Measurements from ENCODE around the gene OPCML.

Gene OPCML

DNA sequence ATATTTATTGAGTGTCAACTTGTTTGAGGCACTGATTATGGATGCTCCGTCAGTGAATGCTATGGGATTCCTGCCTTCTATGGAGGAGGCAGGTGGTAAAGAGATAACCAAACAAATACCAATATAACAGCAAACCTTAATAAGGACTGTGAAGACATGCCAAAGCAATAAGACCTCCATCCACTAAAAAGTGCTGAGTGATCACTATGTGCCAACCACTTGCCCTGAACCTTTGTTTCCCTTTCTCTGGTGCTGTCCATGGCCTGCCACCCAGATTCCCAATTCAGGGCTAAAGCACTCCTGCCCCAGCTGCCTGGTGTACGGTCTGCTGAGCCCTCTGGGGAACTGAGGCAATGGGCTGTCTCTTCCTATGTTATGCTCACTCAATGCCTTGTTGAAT is 1074.9 kb downstream of the OPCML start:
- DNase-seq, result no peak

GRCh38 chr11:132456751-132457328 is 1075.5 kb downstream of the OPCML start:
- DNase-seq, result peak; percentile 19

DNA sequence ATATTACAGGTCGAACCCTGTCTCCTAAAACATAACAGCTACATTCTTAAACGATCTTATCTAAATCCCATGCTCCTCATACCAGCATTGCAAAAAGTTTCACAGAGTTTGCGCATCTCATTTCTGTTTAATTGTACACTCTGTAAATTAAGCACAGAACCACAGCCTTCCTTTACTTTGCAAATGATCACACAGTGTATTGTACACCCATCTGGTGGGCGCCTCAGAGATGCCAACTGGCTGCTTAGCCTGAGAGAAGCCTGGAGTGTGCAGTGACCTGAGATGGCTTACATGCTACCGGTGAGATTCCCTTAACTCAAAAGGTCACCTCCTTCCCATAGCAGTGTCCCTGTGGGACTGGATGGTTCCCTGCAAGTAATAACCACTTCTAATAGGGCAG is 1077.3 kb downstream of the OPCML start:
- DNase-seq, result no peak

GRCh38 chr11:132453406-132453805 is 1078.9 kb downstream of the OPCML start:
- no peak for DNase-seq

DNA sequence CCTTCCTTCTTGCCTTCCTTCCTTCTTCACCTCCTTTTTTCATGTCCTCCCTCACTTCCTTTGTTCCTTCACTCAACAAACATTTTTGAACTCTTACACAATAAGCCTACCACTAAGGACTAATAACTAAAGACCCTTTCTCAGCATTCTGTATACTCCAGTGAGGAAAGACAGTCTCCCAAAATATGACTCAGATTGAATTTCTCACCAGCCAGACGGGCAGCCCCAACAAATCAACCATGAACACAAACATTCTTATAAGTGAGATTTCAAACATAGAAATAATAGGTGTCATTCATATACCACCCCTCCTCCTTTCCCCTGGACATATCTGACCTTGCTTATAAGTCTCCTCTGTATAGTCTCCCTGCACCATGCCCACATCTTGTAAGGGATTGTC is 1079.7 kb downstream of the OPCML start:
- DNase-seq, result no peak

DNA sequence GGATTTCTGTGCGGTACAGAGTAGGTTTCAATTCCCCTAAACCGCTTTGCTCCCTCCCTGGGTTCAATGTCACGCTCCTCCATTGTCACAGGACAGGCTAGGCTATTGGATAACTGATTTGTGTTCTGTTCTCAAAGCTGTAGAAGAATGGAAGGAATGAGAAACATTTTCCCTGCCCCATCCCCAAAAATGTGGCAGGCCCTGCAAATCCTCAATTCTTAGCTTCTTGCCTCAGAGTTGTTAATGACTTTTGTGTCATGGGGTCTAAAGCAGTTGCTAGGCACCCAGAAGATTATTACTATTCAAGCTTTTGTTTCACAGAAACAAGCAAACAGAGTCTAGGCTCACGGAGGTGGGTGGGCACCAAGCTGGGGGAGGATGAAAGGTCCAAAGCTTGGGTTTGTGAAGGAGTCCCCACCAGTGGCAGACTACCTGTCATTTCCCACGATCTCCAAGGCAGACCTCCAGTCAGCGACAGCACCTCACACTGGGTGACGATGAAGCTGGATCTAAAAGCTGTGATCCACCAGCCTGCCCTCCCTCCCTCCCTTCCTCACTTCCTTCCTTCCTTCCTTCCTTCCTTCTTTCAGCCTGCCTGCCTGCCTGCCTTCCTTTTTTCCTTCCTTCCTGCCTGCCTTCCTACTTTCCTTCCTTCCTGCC is 1080.2 kb downstream of the OPCML start:
- DNase-seq, result no peak

- DNase-seq, result no peak
Observed at GRCh38 chr11:132450631-132451030, 1081.7 kb downstream of the OPCML start.

GRCh38 chr11:132448334-132448995 is 1083.8 kb downstream of the OPCML start:
- DNase-seq, result no peak

- no peak for DNase-seq
Observed at GRCh38 chr11:132447761-132448160, 1084.5 kb downstream of the OPCML start.

- DNase-seq, result no peak
Observed at GRCh38 chr11:132445859-132446291, 1086.4 kb downstream of the OPCML start.

DNA sequence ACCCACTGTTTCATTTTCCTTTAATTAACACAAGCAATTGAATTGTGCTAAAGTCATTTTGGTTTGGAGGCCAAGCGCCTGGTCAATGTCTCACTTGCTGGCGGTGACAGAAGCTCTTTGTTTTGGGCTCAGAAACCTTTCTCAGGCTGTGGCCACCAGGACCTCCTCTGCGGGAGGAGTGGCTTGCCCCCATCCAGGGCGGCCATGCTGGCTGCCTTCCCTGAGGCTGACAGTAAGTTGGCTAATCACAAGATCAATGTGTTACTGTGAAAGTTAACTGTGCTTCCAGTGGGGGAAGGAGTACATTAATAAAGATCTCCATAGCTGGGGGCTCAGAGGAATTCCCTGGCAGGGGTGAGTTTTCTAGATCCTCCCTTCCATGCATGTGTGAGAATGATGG is 1087.4 kb downstream of the OPCML start:
- DNase-seq, result no peak

DNA sequence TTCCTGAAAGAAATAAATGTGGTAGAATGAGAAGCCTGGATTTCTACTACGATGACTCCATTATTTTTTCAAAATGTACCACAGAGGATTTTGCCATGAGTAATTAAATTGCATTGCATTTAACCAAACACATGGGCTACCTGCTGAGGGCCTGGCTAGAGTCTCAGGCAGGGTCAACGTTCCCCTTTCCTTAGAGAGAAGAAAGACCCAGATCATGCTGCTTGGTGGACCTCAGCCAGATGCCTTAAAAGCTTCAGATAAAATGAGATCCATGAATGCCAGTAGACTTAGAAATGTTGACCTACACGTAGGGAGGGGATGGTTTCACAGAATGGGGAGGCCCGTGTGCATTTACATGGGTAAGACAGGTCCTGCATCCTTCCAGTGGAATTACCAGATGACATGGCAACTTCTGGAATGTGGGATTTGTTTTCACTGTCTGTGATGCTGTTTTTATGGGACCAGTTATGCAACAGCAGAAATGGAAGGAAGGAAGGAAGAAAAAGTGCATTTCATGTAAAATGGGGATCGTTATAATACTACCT is 1092.5 kb downstream of the OPCML start:
- DNase-seq, result no peak

DNA sequence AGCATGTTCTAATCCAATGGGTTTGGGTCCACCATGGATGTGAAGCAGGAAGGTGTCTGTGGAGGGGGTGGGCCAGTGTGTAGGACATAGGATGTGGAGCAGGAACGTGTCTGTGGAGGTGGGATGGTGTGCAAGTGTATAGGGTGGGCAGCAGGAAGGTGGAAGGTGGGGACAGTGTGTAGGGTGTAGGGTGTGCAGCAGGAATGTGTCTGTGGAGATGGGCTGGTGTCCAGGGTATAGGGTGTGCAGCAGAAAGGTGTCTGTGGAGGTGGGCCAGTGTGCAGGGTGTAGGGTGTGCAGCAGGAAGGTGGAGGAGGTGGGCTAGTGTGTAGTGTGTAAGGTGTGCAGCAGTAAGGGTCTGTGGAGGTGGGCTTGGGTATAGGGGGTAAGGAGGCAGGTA is 1093.9 kb downstream of the OPCML start:
- no peak for DNase-seq

DNA sequence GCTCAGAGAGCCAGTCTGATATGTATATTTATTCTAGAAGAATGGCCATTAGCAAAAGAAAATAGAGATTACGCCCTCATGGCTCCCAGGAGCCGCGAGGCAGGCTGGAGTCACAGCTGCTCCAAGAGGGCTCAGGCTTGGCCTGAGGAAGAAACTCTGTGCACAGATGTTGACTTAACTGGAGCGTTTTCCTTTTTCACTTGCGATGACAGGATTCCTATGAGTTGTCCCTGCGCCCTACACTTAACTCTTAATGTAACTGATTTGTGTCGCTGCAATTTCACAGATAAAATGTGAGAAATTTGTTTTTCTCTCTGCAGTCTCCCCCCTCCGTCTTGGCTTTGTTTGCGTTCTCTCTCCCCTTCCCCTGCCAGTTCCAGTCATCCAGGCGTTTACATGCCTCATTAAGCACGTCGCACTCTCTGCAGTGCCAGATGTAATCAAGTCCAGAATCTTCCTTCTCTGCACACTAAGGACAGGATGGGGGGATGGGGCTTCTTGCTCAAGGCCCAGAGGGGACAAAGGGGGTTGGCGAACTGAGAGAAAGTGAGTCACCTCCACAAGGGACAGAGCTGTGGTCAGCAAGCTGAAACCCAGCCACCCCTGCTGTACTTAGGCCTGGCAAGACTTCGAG is 1101.8 kb downstream of the OPCML start:
- peak; percentile 63 for DNase-seq

- DNase-seq, result no peak
Observed at GRCh38 chr11:132429685-132430084, 1102.6 kb downstream of the OPCML start.

DNA sequence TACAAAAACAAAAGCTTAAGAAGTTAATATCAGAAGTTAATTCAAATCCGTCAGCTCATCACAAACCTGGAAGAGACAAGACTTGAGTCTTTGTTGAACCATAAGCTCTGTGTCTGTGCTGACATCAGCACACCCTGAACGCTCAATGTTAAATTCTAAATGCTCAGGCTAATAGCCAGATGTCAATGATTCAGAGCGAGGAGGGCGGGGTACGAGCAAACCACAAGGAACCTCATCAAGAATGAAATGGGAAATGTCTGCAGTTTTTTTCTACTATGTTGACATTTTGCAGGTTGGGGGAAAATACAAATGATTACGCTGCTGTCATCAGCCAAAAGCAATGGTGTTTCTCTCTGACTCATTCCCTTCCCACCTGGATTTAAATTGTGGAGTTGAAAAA is 1104.7 kb downstream of the OPCML start:
- no peak for DNase-seq

GRCh38 chr11:132424433-132424832 is 1107.9 kb downstream of the OPCML start:
- no peak for DNase-seq

GRCh38 chr11:132423266-132423665 is 1109.0 kb downstream of the OPCML start:
- no peak for DNase-seq

GRCh38 chr11:132422722-132423121 is 1109.6 kb downstream of the OPCML start:
- DNase-seq, result no peak

DNA sequence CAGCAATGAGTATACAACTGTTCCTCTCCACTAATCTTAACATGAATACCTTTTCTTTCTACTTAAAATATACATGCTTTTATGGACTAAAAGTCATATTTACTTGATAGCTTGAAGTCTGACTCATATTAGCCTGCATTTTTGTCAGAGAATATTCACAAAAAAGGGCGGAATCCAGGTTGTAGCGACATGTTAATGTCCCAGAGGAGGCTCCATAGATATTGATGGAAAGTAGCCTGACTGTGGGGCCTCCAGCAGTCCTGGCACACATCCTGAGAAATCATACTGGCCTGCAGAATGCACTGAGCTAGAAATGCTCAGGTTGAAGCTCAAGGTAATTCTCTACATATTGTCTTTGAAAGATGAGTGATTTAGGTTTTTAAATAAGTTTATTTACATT is 1110.7 kb downstream of the OPCML start:
- no peak for DNase-seq

GRCh38 chr11:132414451-132414850 is 1117.8 kb downstream of the OPCML start:
- DNase-seq, result no peak

- no peak for DNase-seq
Observed at GRCh38 chr11:132410383-132410782, 1121.9 kb downstream of the OPCML start.
